GM19372 (cell line): ENCODE measurements around the gene PACRG.

Source experiments
- ATAC-seq: cut with Tn5 transposase; IDR thresholded peaks from one replicate; pipeline ENCODE4 v1.9.1; 2021; ENCODE audit warnings: mild to moderate bottlenecking, low read depth, moderate library complexity; ENCODE audit not compliant: unreplicated experiment

PACRG gene

DNA sequence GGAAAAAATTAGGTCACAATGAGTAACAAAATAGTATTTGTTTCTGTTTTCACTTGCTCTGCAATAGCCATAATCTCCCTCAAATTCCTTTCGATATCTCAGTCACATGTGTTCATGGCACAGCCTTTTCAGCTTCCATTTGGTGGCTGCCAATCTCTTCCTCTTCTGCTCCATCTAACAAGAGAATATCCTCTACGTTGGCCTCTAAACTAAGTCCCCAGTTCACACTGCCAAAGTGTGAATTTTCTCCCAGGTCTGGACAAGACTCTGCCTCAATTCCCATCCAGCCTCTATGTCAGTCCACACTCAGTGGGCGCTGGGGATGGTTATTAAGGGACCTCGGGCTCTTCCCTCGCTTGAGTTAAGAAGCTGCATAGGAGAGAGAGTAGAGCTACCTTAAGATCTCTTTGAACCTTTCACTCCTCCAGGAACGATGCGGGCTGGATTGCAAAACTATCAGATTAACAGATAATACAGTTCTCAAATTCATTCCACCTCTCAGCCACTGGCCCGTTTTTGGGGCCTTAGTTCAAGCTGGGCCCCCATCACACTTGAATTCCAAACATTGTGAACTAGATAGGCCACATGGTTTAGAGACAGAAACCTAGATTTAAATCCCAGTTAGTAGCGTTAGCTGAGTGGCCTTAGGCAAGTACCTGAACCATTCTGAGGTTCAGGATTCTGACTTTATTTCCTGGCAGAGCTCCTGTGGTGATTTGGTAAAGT lies 436.6 kb downstream of the PACRG start:
- ATAC-seq = no peak

- no peak for ATAC-seq
Observed at GRCh38 chr6:163165155-163165910, 437.6 kb downstream of the PACRG start.

DNA sequence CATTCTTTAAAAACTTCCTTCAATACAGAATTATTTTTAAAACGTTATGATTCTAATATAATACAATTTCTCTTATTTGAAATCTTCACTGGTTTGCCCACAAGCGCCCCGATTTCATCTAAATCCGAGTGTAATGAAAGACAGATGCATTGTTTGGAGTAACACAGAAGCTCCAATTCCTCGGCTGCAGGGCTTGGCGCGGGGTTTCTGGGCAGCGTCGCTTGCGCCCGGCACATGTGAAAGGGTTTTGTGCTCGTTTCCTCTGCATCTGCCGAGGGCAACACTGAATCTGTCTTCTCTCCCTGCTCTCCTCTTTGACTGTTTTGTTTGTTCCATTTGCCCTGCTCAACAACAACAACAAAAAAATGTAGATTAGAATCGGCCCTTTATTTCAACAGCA lies 438.1 kb downstream of the PACRG start:
- no peak for ATAC-seq

DNA sequence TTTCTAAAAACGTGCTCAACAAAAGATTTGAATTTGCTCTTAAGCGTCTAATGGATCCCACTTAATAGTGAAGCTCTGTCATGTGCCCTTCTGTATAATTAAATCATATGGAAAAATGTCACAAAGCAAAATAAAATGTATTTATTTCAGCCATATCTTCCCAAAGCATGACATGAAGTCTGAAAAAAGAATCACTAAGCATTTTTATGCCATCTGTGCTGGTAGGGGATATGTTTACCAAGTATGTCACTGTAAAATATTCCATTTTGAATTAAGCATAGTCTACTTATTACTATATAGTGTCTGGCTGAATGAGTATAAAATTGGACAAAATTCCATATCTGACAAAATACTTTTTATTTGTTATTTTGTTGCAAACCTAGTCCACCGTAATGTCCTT lies 438.7 kb downstream of the PACRG start:
- no peak for ATAC-seq

DNA sequence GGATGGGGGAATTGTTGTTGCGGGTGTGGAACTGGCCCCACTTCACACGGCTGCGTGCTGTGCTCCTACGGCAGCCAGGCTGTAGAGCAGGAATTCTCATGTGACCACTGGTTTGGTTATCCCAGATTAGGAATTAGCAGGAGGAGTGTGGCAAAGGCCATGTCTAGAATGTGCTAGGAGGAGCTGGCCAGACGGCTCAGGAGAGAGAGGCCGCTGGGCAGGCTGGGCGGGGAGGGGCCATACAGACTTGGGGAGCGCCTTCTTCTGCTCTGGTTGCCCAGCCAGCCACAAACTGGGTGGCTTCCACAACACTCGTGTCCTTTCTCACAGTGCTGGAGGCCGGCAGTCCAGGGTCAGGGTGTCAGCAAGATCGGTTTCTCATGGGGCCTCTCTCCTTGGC lies 441.7 kb downstream of the PACRG start:
- no peak for ATAC-seq

GRCh38 chr6:163170294-163170883 lies 442.6 kb downstream of the PACRG start:
- peak; percentile 69 for ATAC-seq

DNA sequence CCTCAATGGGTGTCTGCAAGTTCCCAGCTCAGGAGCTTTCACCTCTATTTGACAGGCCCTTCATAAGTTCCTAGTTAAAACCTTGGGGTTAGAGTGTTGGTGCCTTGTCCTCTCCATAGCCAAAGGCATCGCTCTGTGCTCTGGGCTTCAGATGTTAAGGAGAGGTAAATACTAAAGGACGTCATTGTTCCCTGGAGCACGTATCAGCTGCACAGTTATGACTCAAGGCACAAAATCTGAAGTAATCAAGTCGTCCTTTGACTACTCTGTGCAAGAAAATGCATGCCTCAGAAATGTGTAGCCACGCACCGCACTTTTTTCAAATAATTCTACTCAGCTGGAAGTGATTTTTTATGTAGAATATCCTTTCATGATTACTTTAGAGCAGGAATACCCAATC lies 446.0 kb downstream of the PACRG start:
- no peak for ATAC-seq

DNA sequence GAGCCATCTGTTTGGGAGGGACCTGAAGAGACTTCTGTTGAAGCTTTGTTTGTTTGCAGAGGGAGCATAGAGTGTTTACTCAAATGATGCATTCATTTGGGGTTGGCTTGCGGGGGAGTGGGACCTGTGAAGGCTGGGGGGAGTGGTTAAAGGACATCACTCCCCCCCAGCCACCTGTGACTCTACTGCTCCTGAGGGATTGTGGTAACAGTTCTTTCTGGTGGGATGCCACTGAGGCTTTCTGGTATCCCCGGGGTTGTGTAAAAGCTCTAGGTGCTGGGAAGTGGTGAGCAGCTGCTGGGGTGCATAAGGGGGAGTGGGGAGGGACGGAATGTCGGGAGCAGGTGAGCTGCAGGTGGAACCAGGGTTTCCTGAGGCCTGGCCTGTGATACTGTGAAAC lies 447.5 kb downstream of the PACRG start:
- ATAC-seq = no peak

- ATAC-seq = no peak
Observed at GRCh38 chr6:163176097-163176496, 448.3 kb downstream of the PACRG start.

GRCh38 chr6:163177007-163177406 lies 449.2 kb downstream of the PACRG start:
- no peak for ATAC-seq

DNA sequence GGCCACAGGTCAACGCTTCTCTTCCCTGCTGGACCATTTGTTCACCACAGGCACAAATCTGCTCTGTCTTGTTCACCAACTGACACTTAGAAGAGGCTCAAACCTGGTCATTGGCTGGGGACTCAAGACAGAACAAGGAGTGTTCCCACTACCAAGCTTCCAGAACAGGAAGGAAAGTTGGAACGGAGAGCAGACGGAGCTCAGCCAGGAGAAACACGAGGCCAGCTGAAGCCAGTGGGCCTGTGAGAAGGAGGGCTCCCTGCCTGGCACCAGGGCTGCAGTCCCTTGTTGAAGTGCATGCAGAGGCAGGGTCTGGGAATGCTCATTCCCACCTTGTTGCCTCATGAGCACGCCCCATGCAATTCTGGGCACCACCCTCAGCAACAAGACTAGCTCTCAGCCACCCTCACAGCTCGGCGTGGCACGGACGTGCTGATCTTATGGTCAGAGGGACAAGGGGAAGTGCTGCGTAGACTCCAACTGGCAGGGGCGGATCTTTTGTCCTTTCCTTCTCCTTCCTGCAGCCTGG lies 450.2 kb downstream of the PACRG start:
- no peak for ATAC-seq

DNA sequence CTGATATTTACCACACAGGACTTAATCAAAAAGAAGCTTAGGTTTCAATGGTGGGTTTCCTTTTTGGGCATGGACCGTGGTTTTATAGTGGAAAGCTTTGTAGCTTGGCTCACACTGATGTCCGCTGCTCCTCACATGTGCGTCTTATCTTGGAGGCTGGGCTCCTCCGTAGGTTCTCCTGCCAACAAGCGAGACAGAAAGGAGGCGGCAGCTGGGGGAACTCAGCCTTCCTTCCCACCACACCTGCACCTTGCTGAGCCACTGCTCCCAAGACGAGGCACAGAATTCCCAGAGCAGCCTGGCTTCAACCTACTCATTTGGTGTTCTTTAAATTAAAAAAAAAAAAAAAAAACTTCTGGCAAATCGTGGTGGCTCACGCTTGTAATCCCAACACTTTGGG lies 451.3 kb downstream of the PACRG start:
- no peak for ATAC-seq

DNA sequence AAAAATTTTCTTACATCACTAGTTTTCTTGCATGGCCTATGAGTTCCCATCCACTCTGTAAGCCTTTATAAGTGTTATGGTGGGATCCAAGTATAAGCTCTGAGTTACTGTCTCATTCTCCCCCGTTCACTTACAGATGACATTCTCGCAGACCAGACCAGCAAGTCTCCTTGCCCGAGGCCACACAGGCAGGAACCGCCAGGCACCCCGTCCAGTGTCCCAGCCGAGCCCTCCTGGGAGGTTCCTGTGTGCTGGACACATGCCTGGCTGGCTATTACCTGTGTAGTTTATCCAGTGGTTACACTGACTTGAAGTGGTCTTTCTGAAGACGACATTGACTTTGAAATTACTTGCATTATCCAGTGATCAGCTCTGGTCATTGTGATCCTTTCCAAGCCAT lies 451.9 kb downstream of the PACRG start:
- no peak for ATAC-seq

DNA sequence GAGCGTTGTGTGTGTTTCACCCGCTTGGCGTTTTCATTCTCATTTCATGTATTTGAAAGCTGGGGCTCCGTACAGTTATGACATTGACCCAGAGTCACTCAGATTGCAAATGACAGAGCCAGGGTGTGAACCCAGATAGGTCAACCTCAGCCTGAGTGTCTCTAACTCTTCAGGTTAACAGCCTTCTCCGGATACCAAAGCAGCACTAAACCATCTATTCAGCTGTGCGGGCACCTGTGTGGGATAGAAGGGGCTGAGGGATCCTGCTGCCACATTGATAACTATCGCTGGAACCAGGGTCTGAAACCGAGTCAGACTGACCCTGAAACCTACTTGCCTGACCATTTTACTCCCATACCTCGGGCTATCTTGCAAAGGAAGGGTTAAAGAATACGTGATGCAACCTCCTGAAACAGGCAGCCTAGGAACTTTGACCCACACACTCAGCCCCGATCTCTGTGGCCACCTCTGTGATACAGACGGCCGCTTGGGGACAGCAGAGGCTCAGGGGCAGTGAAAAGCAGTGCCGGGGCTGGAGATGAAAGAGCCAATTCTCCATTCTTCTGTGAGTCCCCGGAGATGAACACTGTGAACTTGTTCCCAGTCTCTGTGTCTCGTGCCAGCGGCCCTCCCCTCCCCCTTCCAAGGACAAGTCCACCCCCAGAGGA lies 453.2 kb downstream of the PACRG start:
- ATAC-seq = no peak

DNA sequence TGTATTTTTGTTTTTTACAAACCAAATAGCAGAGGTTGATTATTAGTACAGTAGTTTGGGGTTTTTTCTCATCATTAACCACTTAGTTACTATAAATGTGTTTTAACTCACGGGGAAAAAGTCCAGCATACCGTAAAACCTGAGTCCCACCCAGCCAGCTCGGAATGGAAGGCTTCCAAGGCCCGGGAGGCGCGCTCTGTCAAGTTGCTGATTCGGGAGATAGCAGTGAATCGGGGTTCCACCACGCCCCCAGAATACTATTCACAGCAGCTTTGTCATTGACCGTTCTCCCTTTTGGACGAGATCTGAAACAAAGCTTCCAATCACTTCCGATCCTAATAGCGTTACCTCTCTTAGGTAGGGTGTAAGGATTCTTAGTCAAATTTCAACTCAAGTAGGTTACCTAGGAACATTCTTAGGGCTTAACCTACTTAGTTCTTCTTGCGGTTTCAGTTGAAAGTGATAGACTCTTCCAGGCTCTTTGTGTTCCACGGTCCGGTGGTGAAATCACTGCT lies 453.9 kb downstream of the PACRG start:
- ATAC-seq = no peak

GRCh38 chr6:163182696-163183095 lies 454.9 kb downstream of the PACRG start:
- no peak for ATAC-seq

DNA sequence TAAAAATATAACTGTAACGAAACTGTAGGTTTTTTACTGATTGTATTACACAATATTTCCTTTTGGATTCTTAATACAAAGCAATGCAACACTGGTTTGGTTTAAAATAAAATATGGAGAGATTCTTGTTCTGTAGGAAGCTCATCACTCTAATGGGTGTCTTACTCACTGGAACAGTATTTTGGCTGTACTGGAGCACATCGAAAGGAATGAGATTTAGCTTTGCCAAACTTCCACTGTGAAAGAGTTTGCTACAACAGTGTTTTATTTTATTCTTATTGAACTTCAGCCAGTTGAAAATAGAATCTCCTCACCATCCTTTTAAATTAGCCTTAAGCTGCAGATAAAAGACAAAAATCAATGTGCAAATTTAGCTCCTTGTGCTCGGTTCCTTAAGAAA lies 456.0 kb downstream of the PACRG start:
- ATAC-seq = no peak

- ATAC-seq = no peak
Observed at GRCh38 chr6:163185744-163186143, 458.0 kb downstream of the PACRG start.

DNA sequence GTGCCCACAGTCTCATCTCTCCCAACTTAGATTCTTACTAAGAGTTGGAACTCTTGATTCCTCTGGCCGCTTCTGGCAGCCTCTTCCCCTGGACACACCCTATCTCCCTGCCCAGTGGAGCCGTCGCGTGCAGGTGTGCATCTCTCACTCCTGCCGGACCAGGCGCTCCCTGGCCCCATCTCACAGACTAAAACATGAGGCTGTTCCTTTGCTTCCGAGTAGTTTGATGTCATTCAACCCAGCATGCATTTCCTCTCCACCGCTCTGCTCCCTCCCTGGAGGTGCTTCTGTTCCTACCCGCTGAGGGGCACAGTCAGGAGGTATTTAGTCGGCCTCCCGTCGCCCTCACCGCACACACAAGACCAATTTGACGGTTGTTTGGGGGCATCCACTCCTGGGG lies 458.8 kb downstream of the PACRG start:
- no peak for ATAC-seq

- ATAC-seq = no peak
Observed at GRCh38 chr6:163187201-163187600, 459.4 kb downstream of the PACRG start.

GRCh38 chr6:163187606-163188005 lies 459.8 kb downstream of the PACRG start:
- no peak for ATAC-seq
